Activated CD4-positive, alpha-beta T cell treated with anti-CD3 and anti-CD28 coated beads, Interleukin-2, Interleukin-4, amounts not matched to agents 100 ng/mL and 50 ng/mL, durations not matched to agents 16 hours and 8 hours (primary cell): Measurements from ENCODE around the gene MAGEA6.

Experiments
- DNase-seq: peaks from one replicate; pipeline ENCODE4 v3.0.0-alpha.2; 2020; ENCODE audit warnings: low spot score

The MAGEA6 gene

GRCh38 chrX:152733261-152733975, 36.1 kb downstream of the MAGEA6 start, which contains the start of the genes CSAG1 and MAGEA12:
CSAG1 (minus strand) TSS chrX:152733721; CDS start chrX:152732460, 1,261 bp downstream.
MAGEA12 (plus strand) TSS chrX:152733757; CDS start chrX:152736162, 2,405 bp downstream.
- DNase-seq = no peak

DNA sequence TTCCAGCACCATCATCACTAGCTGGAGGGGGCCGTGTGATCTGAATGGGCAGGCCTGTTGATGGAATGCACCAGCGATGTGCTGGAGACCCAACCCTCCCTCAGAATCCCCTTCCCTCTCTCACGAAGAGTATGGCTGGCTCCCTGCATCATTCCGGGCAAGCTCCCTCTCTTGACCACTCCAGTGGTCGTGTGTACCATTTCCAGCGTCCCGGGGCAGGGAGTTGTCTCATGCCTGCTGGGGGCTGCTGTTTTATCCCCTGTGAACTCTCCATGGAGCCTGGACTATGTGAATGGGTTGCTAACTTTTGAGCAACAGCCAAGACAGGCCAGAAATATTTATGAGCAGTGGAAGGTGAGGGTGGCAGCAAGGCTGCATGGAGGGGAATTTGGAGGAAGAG, 44.1 kb downstream of the MAGEA6 start:
- DNase-seq = no peak
